Measurements from ENCODE around the gene OSTM1.

The OSTM1 gene, protein sequence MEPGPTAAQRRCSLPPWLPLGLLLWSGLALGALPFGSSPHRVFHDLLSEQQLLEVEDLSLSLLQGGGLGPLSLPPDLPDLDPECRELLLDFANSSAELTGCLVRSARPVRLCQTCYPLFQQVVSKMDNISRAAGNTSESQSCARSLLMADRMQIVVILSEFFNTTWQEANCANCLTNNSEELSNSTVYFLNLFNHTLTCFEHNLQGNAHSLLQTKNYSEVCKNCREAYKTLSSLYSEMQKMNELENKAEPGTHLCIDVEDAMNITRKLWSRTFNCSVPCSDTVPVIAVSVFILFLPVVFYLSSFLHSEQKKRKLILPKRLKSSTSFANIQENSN

DNA sequence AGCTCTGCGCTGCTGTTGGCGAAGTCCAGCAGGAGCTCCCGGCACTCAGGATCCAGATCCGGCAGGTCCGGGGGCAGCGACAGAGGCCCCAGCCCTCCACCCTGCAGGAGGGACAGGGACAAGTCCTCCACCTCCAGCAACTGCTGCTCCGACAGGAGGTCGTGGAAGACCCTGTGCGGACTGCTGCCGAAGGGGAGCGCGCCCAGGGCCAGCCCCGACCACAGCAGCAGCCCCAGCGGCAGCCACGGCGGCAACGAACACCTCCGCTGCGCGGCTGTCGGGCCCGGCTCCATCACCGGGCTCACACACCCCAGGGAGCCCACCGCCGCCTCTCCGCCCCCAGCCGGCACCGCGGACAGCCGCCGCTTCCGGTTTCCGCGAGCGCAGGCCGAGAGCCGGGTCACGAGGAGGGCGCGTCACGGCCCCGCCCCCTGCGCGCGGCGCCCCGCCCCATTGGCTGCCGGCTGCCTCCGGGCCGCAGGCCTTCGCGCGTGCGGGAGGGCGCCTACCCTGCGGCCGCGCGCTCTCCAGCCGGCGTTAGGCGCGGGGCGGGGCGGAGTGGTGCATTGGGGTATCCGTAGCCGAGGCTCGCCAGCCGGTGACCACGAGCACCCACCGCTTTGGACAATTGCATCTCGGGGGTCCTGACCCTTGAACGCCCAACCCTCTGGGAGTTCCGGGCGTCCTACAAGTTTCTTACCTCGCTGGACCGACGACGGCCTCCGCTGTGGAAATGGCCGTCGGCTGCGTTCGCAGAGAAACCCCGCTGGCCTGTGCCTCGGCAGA is at the start of gene OSTM1:
OSTM1 (minus strand) TSS at position 383 of the 786 bp plus-strand sequence; CDS start at position 293, 90 bp downstream.
- DNase-seq (ENCODE audit: low read depth) = peak; percentile 88

DNA sequence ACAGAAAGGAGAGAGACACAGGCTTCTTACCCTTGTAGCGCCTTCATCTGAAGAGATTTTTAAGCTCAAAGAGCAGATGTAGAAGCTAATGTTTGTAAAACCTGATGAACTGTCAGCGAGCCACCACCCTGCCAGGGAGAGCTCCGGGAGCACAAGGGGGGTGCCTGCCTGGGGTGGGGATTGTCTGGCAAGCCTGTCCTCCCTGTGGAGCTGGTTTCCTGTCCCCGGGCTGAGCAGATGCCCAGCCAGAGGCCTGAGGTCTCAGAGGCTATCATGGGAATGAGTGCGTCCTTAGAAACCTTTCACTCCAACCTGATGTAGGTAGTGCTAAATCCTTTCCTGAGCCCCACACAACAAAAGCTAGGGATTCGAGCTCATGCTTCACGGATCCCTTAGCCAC is 49.4 kb upstream of the OSTM1 start:
- DNase-seq (ENCODE audit: low read depth) = no peak

DNA sequence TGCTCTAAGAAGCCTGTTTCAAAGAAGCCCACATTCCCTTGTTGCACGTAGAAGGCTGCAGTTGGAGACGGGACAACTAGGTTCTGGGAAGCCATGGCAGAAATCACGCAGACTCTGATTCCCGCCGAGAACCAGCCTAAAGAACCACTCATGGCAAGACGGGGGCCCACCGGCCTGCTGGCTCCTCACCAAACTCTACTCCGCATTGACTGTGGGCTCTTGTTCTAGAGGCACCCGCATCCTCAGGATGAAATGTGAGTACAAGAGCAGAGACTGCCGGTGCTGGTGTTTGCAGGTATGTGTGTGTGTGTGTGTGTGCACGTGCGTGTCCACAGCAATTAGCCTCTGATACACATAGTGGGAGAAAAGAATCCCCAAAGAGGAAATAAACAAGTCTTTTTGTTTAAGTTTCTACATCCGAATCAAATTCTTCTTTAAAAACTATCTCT is 49.0 kb upstream of the OSTM1 start:
- DNase-seq (ENCODE audit: low read depth) = no peak

DNA sequence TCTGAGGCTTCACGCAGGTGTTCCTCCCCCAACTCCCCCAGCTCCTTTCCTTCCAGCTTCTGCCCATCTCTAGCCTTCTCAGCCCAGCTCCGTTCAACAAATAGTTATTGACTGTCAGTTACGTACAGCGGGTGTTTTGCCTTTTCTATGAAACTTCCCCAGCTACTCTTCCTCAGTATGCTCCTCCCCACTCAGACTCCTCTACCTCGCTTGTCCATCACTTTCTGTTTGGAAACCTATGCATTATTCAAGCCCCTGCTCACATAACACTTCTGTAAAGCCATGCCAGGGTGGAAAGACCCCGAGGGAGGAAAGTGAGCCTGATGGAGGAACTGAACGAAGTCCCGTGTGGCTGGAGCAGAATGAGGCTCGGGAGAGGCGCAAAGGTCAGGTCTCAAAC is 47.1 kb upstream of the OSTM1 start:
- no peak for DNase-seq (ENCODE audit: low read depth)

DNA sequence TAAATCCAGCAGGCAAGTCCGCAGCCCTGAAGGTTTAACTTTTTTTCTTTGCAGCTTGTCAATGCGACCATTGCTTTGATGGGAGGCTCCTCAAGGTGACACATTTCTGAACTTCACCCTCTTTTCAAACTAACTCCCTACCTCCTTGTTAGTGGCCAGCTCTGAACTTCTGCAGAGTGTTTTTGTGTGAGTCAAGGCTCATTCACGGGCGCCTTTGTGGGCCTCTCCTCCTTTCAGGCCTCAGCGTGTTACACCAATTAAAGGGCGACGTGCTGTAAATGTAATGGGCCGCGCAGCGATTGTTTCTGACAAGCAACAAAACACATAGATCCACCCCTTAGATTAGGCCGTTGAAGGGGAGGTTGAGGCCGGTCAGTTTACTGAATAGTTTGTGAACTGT is 45.8 kb upstream of the OSTM1 start:
- DNase-seq (ENCODE audit: low read depth) = no peak

DNA sequence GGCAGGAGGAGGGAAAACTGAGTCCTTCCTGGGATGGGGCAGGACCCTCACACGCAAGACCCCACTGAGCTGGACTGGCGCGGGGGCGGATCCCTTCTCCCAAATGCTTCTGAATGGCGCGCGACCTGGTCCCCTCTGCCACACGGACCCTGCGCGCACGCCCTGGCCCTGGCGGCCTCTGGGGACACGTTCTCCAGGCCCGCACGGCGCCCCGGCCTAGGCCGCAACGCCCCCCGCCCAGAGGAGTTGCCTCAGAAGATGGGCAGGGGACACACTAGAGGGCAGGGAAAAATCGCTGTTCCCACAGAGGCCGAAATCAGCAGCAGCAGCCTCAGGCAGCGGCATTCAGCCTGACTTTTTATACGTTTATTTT is 45.2 kb upstream of the OSTM1 start:
- no peak for DNase-seq (ENCODE audit: low read depth)

DNA sequence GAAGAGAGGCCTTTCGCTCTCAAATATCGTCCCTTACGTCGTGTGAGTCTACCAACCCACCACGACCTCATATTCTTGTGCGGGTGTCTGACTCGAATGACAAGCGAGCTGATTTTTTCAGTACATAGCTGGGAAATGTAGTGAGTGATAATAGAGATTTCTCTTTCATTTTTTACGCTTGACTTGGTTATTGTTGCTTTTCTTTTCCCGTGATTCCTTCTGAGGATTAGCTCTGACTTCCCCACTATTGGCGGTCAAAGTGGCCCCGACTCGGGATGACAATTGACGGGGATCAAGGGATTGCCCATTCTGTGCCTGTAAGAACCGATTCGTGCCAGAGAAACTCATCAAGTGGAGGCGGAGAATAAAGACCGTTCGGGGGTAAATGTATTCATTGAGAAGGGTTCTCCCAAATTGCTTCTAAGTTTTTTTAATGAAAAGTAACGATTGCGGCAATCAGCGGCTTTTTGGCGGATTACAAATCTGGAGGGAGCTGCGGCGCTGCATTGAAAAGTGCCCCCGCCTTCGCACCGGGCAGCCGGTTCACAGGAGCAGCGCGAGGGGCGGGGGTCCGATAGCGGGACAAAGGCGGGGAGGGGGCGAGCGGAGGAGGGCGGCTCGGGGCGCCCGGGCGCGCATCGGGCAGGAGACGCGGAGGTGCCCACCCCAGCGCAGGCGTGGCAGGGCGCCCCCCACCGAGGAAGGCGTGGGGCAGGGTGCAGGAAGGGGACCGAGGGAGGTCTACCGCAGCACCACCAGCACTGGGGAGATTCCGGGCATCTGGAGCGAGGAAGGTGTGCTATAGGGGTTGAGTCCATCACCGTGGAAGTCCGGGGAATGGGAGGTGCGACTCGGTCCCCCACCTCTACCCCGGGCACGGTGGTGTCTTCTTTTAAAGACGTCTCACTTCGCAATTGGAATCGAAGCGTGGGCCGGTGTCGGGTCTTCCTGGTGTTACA is 44.5 kb upstream of the OSTM1 start:
- DNase-seq (ENCODE audit: low read depth) = peak; percentile 15

DNA sequence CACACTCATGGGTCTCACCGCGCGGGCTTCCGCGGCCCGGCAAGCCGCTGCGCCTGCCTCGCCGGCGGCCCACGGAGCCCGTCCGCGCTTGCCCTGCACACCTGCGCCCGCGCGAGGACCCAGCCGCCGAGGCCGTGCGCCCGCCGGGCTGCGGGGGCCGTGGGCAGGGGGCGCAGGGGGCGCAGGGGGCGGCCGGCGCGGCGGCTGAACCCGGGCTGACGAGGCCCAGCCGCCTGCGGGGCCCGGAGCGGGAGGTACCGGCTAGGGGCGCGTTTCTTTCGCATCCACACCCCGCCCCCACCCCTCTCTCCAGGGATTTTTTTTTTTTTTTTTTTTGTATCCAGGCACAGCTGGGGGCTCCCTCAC is 43.8 kb upstream of the OSTM1 start:
- DNase-seq (ENCODE audit: low read depth) = no peak

DNA sequence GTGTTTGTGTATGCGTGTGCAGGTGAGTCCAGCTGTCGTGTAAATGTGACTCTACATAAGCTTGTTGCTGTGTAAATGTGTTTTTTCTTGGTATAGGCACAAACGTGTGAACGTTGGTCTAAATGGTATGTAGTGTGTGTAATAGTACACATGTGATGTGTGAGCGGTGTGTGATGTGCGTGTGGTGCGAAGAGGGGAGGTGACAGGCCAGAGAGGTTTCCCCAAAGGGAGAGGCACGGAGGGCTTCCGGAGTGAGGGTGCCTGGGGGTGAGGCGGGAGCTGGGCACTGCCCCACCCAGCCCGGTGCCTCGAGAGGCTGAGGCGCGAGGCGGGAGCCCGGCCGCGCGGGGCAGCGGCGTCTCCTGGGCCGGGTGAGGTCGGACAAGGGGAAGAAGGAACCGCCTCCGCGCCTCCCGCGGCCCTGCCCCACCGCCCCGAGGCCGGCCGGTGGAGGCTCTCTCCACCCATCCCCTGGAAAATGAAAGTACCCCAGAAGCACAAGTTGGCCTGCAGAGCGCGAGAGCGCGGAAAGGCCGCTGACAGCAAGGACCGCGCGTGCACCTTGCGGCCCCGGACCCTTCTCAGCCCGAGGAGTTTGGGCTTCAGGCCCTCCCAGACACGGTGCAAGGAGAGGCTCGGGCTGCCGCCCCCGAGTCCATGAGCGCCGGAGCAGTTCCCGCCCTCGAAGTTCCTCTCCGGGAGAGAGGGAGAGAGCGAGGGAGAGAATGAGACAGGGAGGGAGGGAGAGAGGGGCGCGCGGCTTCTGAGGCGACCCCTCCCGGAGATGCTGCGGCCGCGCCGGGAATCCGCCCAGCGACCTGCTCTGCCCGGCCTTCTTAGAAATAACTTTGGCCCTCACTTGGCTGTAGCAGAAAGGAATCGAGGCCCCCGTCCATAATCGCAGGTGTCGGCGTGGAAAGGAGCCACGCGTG is 43.2 kb upstream of the OSTM1 start:
- DNase-seq (ENCODE audit: low read depth) = peak; percentile 45

DNA sequence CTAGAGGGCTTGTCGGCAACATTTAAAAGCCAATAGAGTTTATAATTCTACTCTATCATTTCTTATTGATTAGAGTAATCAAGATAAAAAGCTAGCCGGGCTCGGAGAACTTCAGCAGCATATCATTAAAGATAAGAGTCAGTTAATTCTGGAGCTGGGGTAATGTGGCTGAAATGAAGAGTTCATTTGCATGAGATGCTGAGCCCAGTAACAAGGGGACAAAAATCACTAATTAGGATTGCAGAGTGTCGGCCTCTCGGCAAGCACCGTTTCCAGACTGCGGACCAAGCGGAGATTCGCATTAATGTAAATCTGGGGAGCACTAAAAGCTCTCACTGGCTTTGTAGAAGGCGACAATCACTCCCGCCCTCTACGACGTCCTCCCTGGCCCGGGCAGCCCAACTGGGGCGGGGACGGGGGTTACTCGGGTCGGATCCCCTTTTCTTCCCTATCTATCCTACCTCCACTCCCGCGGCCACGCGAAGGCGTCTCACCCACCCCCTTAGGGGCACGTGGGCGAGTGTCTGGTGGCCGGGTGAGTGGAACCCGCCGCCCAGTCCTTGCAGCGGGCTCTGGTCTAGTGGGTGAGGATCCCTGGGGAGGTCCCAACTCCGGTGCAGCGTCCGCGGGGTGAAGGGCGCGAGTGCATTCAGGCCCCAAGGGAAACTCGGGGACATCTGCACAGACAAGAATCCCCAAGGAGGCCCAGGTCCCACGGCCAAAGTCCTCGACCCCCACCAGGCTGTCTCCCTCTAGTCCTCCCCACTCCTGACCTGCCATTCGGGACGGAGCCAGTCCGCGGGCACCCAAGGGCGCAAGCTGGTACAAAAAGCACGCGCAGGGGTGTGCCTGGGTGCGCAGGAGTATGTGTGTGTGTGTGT is 42.2 kb upstream of the OSTM1 start:
- DNase-seq (ENCODE audit: low read depth) = no peak

DNA sequence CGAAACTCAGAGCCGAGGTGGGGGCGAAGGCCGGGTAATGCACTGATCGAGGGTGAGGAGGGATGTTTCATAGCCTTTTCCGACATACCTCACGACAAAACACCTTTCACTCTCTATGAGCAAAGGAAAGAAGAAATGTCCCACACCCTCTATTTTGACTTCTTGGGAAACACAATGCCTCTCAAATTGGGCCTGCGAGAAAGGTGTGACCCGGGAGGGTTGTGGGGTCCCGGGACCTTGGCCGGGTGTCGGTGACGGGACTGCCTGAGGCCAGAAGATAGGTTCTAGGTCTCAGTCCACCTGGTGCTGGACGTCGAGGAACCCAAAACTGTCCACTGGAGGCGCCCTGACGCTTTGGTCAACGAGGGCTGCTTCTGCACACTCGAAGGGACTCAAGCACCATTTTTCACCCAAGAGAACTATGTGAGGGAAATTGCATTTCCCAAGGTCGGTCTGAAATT is 41.1 kb upstream of the OSTM1 start:
- DNase-seq (ENCODE audit: low read depth) = peak; percentile 38

DNA sequence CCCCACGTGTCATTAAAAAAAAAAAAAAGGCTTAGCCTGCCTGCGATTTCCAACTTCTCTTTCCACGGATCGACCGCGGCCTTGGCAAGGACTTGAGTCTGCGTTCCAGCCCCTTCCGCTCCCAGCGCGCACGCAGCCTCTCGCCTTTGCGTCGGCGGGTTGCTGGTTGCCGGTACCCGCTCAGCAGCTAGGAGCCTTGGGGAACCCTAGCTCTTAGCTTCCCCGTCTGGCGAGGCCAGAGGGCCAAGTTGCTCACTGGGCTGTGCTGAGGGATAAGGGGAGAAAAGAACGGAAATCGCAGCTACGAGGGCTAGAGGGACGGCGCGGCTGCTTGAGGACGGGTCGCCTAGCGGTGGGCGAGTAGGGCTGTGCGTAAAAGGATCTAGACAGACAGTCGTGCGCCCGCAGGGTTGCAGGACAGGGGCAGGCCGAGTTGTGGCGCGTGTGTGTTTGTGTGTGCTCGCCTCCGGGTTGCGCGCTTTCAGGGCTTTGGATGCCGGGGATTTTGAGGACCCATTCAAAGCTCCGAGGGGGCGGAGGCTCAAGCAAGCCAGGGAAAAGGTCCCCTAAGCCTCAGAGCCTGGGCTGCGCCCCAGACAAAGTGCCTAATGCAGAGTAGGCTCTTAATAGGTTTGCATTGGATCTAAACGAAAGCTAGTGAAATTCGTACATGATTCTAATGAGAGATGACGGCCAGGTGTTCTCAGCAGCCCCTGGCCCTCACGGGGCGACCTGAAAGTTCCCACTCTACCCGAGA is 40.5 kb upstream of the OSTM1 start:
- DNase-seq (ENCODE audit: low read depth) = peak; percentile 46

DNA sequence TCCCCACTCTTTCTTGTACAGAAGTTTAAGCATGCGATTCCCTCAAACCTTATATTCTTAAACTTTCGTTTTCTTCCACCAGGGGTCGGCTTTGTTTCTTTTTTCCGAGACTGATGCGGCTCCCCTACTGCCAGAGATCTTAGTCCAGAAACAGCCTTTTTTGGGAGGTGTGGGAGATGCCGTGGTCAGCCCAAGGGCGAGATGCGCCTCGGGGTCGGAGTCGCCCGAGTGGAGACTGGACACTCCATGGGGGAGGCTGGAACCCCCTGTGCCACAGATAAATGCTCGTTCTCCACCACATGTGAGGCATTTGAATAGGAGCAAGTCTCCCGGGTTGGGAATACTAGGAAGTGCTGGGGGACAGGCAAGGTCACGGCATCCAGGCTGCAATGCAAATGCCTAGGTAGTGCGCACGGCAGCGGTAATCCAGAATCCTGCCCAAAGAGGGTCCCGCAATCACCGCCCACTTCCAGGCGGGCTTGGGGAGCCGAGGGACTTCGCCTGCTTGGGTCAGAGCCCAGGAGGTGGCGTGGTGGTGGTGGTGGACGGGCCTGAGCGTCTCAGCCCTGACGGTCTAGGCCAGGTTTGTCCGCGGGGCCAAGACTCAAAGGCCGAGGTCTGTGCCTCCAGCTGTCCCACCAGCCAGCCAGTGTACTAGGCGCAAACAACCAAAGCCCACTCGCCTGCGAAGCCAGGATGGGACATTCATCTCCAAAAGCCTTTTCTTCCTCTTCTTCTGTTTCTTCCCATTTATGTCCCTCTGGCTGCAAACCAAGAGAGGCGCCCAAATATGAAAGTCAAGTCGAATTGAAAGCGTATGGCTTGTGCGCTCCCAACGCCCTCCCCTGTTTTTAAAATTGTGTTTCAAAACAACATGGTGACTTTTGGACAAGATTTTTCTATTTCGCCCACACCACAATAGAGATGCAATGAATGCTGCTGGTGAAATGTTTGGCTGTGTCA is 39.3 kb upstream of the OSTM1 start:
- peak; percentile 62 for DNase-seq (ENCODE audit: low read depth)

DNA sequence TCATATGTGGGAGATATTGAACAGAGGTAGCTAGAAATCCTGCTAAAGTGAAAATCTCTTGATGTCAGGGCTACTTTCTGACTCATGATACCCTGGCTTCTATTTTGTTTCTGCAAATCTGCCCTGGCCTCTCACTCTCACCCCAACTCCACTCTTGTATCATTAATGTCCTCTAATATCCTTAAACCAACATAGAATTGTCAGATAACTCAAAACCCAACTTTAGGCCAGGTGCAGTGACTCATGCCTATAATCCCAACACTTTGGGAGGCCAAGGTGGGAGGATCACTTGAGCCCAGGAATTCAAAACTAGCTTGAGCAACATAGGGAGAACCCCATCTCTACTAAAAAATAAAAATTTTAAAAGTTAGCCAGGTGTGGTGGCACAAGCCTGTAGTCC is 33.8 kb upstream of the OSTM1 start:
- no peak for DNase-seq (ENCODE audit: low read depth)

DNA sequence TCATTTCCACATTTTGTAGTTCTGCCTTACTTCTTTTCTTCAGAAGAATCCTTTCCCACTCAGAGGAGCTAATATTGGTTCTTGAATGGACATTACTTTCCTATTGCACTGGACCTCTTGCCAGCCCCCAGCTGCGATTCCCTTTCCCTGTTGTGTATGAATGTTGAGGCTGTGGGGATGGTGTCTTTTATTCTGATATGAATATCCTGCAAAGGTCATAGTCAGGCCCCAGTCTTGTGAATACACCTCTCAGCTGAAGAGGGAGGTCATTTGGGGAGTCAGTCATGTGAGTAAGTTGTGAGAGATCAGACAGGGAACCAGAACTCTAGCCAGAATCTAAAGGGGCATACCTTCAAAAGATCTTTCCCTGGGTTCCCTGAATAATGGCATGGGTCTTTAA is 32.6 kb upstream of the OSTM1 start:
- no peak for DNase-seq (ENCODE audit: low read depth)

DNA sequence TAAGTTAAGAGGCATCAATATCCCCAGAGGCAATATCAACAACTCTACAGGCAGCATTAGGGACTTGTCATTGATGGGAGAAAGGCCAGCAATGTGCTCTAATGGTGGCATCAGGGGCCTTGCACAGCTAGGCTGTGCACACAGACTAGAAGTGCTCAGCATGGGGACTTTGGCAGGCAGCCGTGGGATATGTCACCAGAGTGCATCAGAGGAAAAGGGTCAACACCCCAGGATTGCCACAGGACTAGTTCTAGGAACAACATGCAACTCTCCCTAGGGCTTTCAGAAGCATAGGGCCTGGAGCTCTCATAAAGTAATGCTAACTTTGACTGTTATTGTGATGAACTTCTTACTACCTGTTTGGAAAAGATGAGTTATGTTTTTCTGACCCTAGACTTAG is 32.2 kb upstream of the OSTM1 start:
- DNase-seq (ENCODE audit: low read depth) = no peak

DNA sequence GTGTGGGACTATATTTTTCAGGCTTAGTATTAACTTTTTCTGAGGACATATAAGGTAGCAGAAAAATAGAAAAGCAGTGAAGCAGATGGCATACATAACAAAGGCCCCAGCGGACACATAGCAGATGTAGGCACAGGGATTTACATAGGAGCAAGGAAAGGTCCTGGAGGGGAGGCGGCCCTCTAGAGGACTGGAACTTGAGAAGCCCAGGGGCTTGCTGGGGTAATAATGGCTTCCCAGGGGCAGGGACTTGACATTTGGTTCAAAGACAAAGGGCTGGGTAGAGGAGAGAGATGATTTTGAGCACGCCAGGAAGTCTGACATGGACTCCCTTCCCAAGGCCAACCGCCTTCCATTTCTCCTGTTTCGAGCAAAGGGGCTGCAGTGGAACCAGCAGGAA is 31.7 kb upstream of the OSTM1 start:
- DNase-seq (ENCODE audit: low read depth) = no peak

DNA sequence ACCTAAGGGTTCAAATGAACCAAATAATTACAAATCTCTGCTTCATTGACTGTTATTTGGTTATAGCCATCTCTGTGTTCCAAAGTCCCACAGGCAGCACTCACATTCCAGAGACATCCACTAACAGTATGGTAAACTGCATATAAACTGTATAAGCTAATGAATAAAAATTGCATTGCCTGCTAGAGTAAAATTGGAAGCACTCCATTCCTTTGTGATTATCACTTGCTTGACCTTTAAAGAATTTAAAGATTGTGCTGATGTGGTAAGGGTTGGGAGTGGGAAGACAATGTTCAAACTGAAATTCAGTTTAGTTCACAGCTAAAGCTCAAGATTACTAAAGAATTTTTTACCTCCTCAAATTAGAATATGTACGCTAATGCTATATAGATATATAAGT is 31.0 kb upstream of the OSTM1 start:
- DNase-seq (ENCODE audit: low read depth) = peak; percentile 48
